HEK293 (cell line): ENCODE data around the gene TTC13.

Experiments
- CTCF ChIA-PET: fragments of 350-600 bp; formaldehyde crosslinking; extraction: SDS; loops from one replicate; lab custom pipeline; 2021; ENCODE audit warnings: antibody characterized with exemption; lab: Yijun Ruan, JAX
- POLR2A ChIA-PET: fragments of 300-600 bp; formaldehyde crosslinking; extraction: SDS; loops from one replicate; lab custom pipeline; 2020; ENCODE audit warnings: antibody characterized with exemption, inconsistent platforms; lab: Yijun Ruan, JAX
- H3K27ac ChIP-seq: fragments of 200-500 bp; sonication (Bioruptor generic); 2 replicates; pipeline ENCODE4 v1.5.1; 2014; ENCODE audit warnings: low read depth, low read length, control low read depth, inconsistent platforms; ENCODE audit errors: extremely low read depth
- H3K36me3 ChIP-seq, 2 experiments: fragments of 200-500 bp in 1 of 2; sonication (Bioruptor generic) in 1 of 2; 1 replicate in 1 of 2; 2 replicates in 1 of 2; pipeline ENCODE4 v1.5.1; 2014 to 2017; ENCODE audit warnings: inconsistent platforms in 2 of 2, low read length in 2 of 2; ENCODE audit not compliant: control insufficient read depth in 2 of 2, insufficient read depth in 1 of 2
- H3K4me1 ChIP-seq: fragments of 200-500 bp; sonication (Bioruptor generic); 2 replicates; pipeline ENCODE4 v1.5.1; 2014; ENCODE audit warnings: mild to moderate bottlenecking, low read length, inconsistent platforms; ENCODE audit not compliant: control insufficient read depth, insufficient read depth
- H3K4me3 ChIP-seq: 2 replicates; pipeline ENCODE4 v1.5.1; 2011; ENCODE audit warnings: low read depth, mild to moderate bottlenecking, control low read depth, low read length, moderate library complexity
- H3K9me3 ChIP-seq: fragments of 200-500 bp; sonication (Bioruptor generic); 2 replicates; pipeline ENCODE4 v1.5.1; 2014; ENCODE audit warnings: low read depth, low read length, inconsistent platforms; ENCODE audit not compliant: control insufficient read depth, insufficient read depth
- EGR2 ChIP-seq: fragments of 450-650 bp; formaldehyde crosslinking; IDR thresholded peaks from 2 replicates; pipeline ENCODE4 v1.5.1; 2016; ENCODE audit warnings: low read depth, missing biosample characterization, missing genetic modification characterization
- GFI1B ChIP-seq: fragments of 450-650 bp; formaldehyde crosslinking; IDR thresholded peaks from 2 replicates; pipeline ENCODE4 v1.5.1; 2016; ENCODE audit warnings: missing biosample characterization, missing genetic modification characterization
- GLIS2 ChIP-seq: fragments of 450-650 bp; formaldehyde crosslinking; IDR thresholded peaks from 2 replicates; pipeline ENCODE4 v1.5.1; 2016; ENCODE audit warnings: missing biosample characterization, missing genetic modification characterization
- KLF7 ChIP-seq: fragments of 450-650 bp; formaldehyde crosslinking; IDR thresholded peaks from 2 replicates; pipeline ENCODE4 v1.5.1; 2016; ENCODE audit warnings: missing biosample characterization, missing genetic modification characterization, borderline replicate concordance
- KLF8 ChIP-seq: fragments of 450-650 bp; formaldehyde crosslinking; IDR thresholded peaks from 2 replicates; pipeline ENCODE4 v1.5.1; 2016; ENCODE audit warnings: missing biosample characterization, missing genetic modification characterization
- MZF1 ChIP-seq: fragments of 450-650 bp; formaldehyde crosslinking; IDR thresholded peaks from 2 replicates; pipeline ENCODE4 v1.5.1; 2017; ENCODE audit warnings: missing biosample characterization, missing genetic modification characterization, borderline replicate concordance
- ZNF169 ChIP-seq: fragments of 450-650 bp; formaldehyde crosslinking; IDR thresholded peaks from 2 replicates; pipeline ENCODE4 v1.5.1; 2016; ENCODE audit warnings: missing biosample characterization, missing genetic modification characterization
- ZNF19 ChIP-seq: fragments of 450-650 bp; formaldehyde crosslinking; IDR thresholded peaks from 2 replicates; pipeline ENCODE4; 2016; ENCODE audit warnings: missing biosample characterization, missing genetic modification characterization, low read depth
- ZNF239 ChIP-seq: fragments of 450-650 bp; formaldehyde crosslinking; IDR thresholded peaks from 2 replicates; pipeline ENCODE4 v1.5.1; 2016; ENCODE audit warnings: missing biosample characterization, missing genetic modification characterization
- ZNF266 ChIP-seq: fragments of 450-650 bp; formaldehyde crosslinking; IDR thresholded peaks from 2 replicates; pipeline ENCODE4 v1.5.1; 2016; ENCODE audit warnings: missing biosample characterization, missing genetic modification characterization, low read depth
- ZNF423 ChIP-seq: fragments of 450-650 bp; formaldehyde crosslinking; IDR thresholded peaks from 2 replicates; pipeline ENCODE4 v1.5.1; 2016; ENCODE audit warnings: missing biosample characterization, missing genetic modification characterization
- ZNF529 ChIP-seq: fragments of 450-650 bp; formaldehyde crosslinking; IDR thresholded peaks from 2 replicates; pipeline ENCODE4 v1.5.1; 2017; ENCODE audit warnings: missing genetic modification characterization, missing biosample characterization; ENCODE audit not compliant: insufficient replicate concordance
- ZNF658 ChIP-seq: fragments of 450-650 bp; formaldehyde crosslinking; IDR thresholded peaks from 2 replicates; pipeline ENCODE4; 2016; ENCODE audit warnings: missing biosample characterization, missing genetic modification characterization
- ZNF776 ChIP-seq: fragments of 450-650 bp; formaldehyde crosslinking; IDR thresholded peaks from 2 replicates; pipeline ENCODE4 v1.5.0; 2017; ENCODE audit warnings: missing biosample characterization, missing genetic modification characterization, borderline replicate concordance
- ZSCAN16 ChIP-seq: fragments of 450-650 bp; formaldehyde crosslinking; IDR thresholded peaks from 2 replicates; pipeline ENCODE4 v1.5.1; 2016; ENCODE audit warnings: missing biosample characterization, missing genetic modification characterization
- ZSCAN23 ChIP-seq: fragments of 450-650 bp; formaldehyde crosslinking; IDR thresholded peaks from 2 replicates; pipeline ENCODE4 v1.5.1; 2016; ENCODE audit warnings: missing biosample characterization, missing genetic modification characterization
- ZXDB ChIP-seq: fragments of 450-650 bp; formaldehyde crosslinking; IDR thresholded peaks from 2 replicates; pipeline ENCODE4 v1.5.1; 2016; ENCODE audit warnings: missing biosample characterization, missing genetic modification characterization
- TF ChIP-seq, protein P1 (sequence below): fragments of 450-650 bp; formaldehyde crosslinking; IDR thresholded peaks from 2 replicates; pipeline ENCODE4 v1.5.1; 2016; ENCODE audit warnings: missing biosample characterization, missing genetic modification characterization
- TF ChIP-seq, protein P2 (sequence below): fragments of 450-650 bp; formaldehyde crosslinking; IDR thresholded peaks from 2 replicates; pipeline ENCODE4 v1.5.0; 2017; ENCODE audit warnings: missing biosample characterization, missing genetic modification characterization, borderline replicate concordance
- TF ChIP-seq, protein P3 (sequence below): fragments of 450-650 bp; IDR thresholded peaks from 2 replicates; pipeline ENCODE4 v1.5.1; 2018; ENCODE audit warnings: missing biosample characterization, mild to moderate bottlenecking, missing genetic modification characterization
- TF ChIP-seq, protein P4 (sequence below): fragments of 450-650 bp; formaldehyde crosslinking; conservative IDR thresholded peaks from 2 replicates; pipeline ENCODE4 v1.5.1; 2016; ENCODE audit warnings: low read depth, missing biosample characterization, missing genetic modification characterization

The TTC13 gene

DNA sequence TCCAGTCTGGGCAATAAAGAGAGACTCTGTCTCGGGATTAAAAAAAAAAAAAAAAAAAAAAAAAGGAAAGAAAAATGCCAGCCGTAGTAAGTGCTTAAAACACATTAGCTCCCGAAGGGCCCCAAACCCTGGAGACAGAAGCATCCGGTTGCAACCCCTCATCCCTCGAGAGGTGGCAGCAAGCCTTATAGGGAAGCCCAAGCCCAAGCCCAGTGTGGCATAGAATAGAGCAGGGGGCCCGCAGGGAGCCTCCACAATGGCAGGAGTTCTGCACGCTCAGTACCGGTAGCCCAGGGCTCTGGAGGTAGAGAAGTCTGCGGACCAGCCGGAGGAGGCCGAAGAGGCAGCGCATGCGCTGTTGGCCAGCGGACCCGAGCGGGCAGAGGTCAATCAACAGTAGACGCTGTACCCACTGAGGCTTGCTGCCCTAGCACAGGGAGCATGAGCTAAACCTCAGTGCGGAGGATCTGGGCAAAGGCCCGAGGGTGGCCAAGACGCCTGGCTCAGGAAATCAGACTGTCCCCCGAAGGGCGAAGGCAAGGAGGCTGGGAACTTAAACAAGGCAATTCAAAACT, 76.2 kb downstream of the TTC13 start (continued):
- TF ChIP-seq, protein P1, sequence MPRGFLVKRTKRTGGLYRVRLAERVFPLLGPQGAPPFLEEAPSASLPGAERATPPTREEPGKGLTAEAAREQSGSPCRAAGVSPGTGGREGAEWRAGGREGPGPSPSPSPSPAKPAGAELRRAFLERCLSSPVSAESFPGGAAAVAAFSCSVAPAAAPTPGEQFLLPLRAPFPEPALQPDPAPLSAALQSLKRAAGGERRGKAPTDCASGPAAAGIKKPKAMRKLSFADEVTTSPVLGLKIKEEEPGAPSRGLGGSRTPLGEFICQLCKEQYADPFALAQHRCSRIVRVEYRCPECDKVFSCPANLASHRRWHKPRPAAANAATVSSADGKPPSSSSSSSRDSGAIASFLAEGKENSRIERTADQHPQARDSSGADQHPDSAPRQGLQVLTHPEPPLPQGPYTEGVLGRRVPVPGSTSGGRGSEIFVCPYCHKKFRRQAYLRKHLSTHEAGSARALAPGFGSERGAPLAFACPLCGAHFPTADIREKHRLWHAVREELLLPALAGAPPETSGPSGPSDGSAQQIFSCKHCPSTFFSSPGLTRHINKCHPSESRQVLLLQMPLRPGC (tag by site-specific recombination): no peak
- no peak for TF ChIP-seq GLIS2
- no peak for TF ChIP-seq MZF1
- TF ChIP-seq, protein P2, sequence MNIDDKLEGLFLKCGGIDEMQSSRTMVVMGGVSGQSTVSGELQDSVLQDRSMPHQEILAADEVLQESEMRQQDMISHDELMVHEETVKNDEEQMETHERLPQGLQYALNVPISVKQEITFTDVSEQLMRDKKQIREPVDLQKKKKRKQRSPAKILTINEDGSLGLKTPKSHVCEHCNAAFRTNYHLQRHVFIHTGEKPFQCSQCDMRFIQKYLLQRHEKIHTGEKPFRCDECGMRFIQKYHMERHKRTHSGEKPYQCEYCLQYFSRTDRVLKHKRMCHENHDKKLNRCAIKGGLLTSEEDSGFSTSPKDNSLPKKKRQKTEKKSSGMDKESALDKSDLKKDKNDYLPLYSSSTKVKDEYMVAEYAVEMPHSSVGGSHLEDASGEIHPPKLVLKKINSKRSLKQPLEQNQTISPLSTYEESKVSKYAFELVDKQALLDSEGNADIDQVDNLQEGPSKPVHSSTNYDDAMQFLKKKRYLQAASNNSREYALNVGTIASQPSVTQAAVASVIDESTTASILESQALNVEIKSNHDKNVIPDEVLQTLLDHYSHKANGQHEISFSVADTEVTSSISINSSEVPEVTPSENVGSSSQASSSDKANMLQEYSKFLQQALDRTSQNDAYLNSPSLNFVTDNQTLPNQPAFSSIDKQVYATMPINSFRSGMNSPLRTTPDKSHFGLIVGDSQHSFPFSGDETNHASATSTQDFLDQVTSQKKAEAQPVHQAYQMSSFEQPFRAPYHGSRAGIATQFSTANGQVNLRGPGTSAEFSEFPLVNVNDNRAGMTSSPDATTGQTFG (tag by site-specific recombination): no peak
- TF ChIP-seq, protein P3, sequence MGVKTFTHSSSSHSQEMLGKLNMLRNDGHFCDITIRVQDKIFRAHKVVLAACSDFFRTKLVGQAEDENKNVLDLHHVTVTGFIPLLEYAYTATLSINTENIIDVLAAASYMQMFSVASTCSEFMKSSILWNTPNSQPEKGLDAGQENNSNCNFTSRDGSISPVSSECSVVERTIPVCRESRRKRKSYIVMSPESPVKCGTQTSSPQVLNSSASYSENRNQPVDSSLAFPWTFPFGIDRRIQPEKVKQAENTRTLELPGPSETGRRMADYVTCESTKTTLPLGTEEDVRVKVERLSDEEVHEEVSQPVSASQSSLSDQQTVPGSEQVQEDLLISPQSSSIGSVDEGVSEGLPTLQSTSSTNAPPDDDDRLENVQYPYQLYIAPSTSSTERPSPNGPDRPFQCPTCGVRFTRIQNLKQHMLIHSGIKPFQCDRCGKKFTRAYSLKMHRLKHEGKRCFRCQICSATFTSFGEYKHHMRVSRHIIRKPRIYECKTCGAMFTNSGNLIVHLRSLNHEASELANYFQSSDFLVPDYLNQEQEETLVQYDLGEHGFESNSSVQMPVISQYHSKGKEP (tag by site-specific recombination): no peak
- TF ChIP-seq ZNF529: no peak
- TF ChIP-seq ZNF776 (tag by site-specific recombination): no peak
- TF ChIP-seq GFI1B (tag by site-specific recombination): no peak
- no peak for TF ChIP-seq ZSCAN23 (tag by site-specific recombination)

DNA sequence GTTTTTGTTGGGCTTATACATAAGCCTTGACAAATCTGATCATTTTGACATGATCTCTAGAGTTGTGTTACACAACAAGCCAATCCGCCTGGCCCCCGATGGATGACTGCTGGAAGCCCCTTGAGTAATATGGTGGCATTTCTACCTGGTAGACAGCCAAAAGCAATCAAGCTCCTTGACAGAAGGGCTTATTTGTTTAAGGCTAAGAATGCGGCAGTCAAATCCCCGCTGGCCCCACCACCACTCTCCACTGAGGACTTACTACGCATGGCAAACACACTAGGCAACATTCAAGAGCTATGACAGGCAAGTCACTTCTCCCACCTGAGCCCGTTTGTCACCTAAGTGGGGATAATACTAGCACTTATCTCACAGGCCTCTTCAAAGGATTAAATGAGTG, 77.0 kb downstream of the TTC13 start:
- ChIA-PET POLR2A (interaction anchor here (2.2 kb wide), 1 partner anchor 33 kb away, joined by 7 read pairs; the partner anchor contains the start of gene C1orf198), CTCF (interaction anchor here (0.6 kb wide), 1 partner anchor 23 kb away, joined by 3 read pairs; no protein-coding TSS in a partner anchor)

More for the DNA sequence above, 77.0 kb downstream of the TTC13 start:
- H3K9me3 ChIP-seq: no peaks in the 10 kb centered on the region
- TF ChIP-seq ZNF266 (tag by site-specific recombination): no peak
- no peak for TF ChIP-seq EGR2 (tag by site-specific recombination)
- no peak for TF ChIP-seq ZSCAN16 (tag by site-specific recombination)
- no peak for TF ChIP-seq MZF1
- no peak for TF ChIP-seq ZNF658
- TF ChIP-seq ZXDB (tag by site-specific recombination): no peak
- no peak for TF ChIP-seq ZNF19 (tag by site-specific recombination)
- TF ChIP-seq, protein P4, sequence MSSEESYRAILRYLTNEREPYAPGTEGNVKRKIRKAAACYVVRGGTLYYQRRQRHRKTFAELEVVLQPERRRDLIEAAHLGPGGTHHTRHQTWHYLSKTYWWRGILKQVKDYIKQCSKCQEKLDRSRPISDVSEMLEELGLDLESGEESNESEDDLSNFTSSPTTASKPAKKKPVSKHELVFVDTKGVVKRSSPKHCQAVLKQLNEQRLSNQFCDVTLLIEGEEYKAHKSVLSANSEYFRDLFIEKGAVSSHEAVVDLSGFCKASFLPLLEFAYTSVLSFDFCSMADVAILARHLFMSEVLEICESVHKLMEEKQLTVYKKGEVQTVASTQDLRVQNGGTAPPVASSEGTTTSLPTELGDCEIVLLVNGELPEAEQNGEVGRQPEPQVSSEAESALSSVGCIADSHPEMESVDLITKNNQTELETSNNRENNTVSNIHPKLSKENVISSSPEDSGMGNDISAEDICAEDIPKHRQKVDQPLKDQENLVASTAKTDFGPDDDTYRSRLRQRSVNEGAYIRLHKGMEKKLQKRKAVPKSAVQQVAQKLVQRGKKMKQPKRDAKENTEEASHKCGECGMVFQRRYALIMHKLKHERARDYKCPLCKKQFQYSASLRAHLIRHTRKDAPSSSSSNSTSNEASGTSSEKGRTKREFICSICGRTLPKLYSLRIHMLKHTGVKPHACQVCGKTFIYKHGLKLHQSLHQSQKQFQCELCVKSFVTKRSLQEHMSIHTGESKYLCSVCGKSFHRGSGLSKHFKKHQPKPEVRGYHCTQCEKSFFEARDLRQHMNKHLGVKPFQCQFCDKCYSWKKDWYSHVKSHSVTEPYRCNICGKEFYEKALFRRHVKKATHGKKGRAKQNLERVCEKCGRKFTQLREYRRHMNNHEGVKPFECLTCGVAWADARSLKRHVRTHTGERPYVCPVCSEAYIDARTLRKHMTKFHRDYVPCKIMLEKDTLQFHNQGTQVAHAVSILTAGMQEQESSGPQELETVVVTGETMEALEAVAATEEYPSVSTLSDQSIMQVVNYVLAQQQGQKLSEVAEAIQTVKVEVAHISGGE (tag by site-specific recombination): no peak
- no peak for TF ChIP-seq ZNF239 (tag by site-specific recombination)
- no peak for TF ChIP-seq ZNF423 (tag by site-specific recombination)
- no peak for TF ChIP-seq ZNF169
- TF ChIP-seq KLF8 (tag by site-specific recombination): no peak
- no peak for TF ChIP-seq KLF7
- TF ChIP-seq, all 188 proteins: peak for 0
- H3K4me1 ChIP-seq: no peaks in the 10 kb centered on the region
- no peak overlapping the region for H3K4me3 ChIP-seq
- no peak overlapping the region for H3K27ac ChIP-seq
- peaks cover 9 to 26% of the 10 kb centered on the region in 2 experiments; a peak in 2 of 3 replicates for H3K36me3 ChIP-seq
